Measurements from ENCODE around the gene MAGI2. TPM values are rescaled to one million over a fixed set of nuclear protein-coding genes. Genes with fewer than 3 reads are reported as not detected.

MAGI2 gene
- total RNA-seq, 1 donor from 2014 or later: 11.4 TPM

DNA sequence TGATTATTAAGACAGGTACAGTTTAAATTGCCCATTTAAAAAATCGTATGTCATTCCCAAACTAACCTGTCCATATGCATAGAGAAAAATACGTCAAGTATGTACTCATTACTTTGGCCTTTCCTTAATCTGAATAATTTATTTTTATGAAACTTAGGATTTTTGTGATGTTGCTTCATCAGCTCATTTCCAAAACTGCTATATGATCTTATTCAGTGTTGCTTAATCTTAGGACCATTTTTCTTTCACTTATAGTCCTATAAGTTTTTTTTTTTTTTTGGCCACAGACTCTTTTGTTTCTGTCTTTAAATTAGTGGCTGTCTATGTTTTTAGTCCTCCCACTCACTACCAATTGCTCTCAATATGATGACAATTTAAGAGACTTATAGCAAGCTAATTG lies 1309.8 kb downstream of the MAGI2 start:
- Mint-ChIP-seq H3K9me3 (ENCODE audit: low read depth) (no peaks in the 10 kb centered on the region), H3K27ac (no peak overlapping the region), H3K36me3 (ENCODE audit: insufficient read depth) (no peaks in the 10 kb centered on the region), H3K27me3 (no peaks in the 10 kb centered on the region), H3K4me1 (ENCODE audit: low read depth) (no peaks in the 10 kb centered on the region), H3K4me3 (ENCODE audit: low read depth) (no peak overlapping the region)
- TF ChIP-seq, protein P1, sequence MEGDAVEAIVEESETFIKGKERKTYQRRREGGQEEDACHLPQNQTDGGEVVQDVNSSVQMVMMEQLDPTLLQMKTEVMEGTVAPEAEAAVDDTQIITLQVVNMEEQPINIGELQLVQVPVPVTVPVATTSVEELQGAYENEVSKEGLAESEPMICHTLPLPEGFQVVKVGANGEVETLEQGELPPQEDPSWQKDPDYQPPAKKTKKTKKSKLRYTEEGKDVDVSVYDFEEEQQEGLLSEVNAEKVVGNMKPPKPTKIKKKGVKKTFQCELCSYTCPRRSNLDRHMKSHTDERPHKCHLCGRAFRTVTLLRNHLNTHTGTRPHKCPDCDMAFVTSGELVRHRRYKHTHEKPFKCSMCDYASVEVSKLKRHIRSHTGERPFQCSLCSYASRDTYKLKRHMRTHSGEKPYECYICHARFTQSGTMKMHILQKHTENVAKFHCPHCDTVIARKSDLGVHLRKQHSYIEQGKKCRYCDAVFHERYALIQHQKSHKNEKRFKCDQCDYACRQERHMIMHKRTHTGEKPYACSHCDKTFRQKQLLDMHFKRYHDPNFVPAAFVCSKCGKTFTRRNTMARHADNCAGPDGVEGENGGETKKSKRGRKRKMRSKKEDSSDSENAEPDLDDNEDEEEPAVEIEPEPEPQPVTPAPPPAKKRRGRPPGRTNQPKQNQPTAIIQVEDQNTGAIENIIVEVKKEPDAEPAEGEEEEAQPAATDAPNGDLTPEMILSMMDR (IDR thresholded peaks at IDR 0.05; ENCODE audit: unreplicated experiment): no peak
- DNase-seq (ENCODE audit: low spot score, unreplicated experiment): no peak

DNA sequence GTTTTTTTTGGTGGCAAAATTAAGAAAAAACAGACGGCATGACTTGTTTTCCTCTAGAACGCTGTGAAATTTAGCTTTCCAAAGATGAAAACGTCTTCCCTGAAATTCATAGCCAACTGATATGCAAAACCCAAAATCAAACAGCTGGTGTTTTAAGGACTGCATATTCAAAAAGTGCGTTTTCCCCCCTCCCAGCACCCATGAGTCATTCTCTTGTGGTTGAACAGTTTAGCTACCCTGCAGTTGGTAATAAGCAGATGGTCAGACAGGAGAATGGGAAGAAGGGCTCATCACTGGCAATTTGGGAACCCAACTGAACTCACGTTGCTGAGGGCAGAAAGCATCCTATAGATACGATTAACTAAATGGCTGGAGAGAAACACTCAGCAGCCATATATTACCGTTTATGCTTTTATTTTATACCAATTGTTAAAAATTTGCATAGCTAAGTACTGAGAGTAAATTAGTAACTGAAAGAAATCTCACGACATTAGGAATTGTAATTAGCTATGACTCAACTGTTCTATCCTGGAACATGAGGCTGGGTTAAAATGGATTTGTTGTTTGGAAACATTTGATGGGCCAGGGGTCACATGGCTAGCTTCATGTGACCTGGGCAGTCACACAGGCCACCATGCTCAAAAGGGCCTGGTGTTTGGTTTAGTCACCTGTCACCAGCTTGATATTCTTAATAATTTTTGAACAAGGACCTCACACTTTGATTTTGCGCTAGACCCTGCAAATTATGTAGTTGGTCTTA lies 1311.8 kb downstream of the MAGI2 start:
- H3K4me3 Mint-ChIP-seq (ENCODE audit: low read depth): no peak overlapping the region
- no peak overlapping the region for H3K27ac Mint-ChIP-seq
- no peaks in the 10 kb centered on the region for H3K9me3 Mint-ChIP-seq (ENCODE audit: low read depth)
- TF ChIP-seq, protein P1 (IDR thresholded peaks at IDR 0.05; ENCODE audit: unreplicated experiment): no peak
- DNase-seq (ENCODE audit: low spot score, unreplicated experiment): no peak
- no peaks in the 10 kb centered on the region for H3K27me3 Mint-ChIP-seq
- no peaks in the 10 kb centered on the region for H3K36me3 Mint-ChIP-seq (ENCODE audit: insufficient read depth)
- H3K4me1 Mint-ChIP-seq (ENCODE audit: low read depth): no peaks in the 10 kb centered on the region

DNA sequence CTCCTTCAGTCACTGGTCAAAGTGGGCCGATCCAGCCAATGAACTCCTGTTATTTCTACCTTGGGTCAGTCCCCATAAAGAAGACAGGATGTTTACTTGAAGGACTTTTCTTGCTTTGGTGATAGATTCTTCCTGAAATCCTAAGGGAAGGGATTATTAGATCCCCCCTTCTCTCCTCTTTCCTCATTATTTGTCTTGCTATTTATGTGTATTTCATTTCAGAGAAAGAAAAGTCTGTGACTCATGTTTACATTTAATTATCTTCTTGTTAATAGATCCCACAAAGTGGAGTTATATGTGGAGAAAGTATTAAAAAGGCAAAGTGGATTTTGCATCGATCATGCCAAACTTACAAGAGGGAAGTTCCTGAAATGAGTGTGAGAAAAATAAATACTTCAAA lies 1313.4 kb downstream of the MAGI2 start:
- no peak overlapping the region for H3K27ac Mint-ChIP-seq
- TF ChIP-seq, protein P1 (IDR thresholded peaks at IDR 0.05; ENCODE audit: unreplicated experiment): no peak
- no peaks in the 10 kb centered on the region for H3K9me3 Mint-ChIP-seq (ENCODE audit: low read depth)
- no peak overlapping the region for H3K4me3 Mint-ChIP-seq (ENCODE audit: low read depth)
- no peaks in the 10 kb centered on the region for H3K4me1 Mint-ChIP-seq (ENCODE audit: low read depth)
- H3K27me3 Mint-ChIP-seq: no peaks in the 10 kb centered on the region
- DNase-seq (ENCODE audit: low spot score, unreplicated experiment): no peak
- no peaks in the 10 kb centered on the region for H3K36me3 Mint-ChIP-seq (ENCODE audit: insufficient read depth)

DNA sequence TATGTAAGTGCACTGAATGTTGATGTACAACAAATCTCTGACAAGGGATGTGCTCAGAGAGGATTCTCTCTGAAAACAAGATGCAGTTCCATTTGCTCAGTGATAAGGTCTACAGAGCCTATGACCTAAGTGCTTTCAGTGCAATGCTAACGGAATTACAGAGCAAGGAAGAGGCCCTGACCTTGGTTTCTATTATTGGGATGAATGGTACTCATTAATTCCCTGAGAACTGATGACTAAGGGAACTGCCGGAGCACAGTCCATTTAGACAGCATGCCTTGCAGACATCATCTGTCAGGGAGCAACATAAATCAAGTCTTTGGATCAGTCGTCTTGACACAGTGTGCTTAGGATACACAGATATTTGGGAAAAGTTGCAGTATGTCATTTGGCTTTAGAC lies 1314.1 kb downstream of the MAGI2 start:
- no peak overlapping the region for H3K4me3 Mint-ChIP-seq (ENCODE audit: low read depth)

DNA sequence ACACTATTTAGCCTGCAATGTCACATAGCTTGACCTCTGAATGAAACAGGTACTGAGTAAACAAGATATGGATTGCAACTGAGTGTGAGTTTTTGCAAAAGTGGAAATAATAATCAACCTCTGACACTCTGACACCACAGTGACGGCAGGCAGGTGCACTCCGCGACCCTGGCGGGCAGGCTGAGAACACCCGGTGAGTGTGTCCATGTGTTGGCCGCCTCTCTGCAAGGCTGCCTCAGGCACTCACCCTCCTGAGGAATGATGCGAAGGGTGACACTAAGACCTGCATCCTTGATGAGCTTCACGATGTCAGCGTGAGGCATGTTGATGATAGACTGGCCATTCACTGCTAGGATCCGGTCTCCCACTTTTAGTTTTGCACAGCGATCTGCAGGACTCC lies 1318.7 kb downstream of the MAGI2 start:
- Mint-ChIP-seq H3K4me3 (ENCODE audit: low read depth) (no peak overlapping the region), H3K36me3 (ENCODE audit: insufficient read depth) (no peaks in the 10 kb centered on the region), H3K27me3 (no peaks in the 10 kb centered on the region), H3K4me1 (ENCODE audit: low read depth) (peaks cover 2% of the 10 kb centered on the region), H3K27ac (no peak overlapping the region), H3K9me3 (ENCODE audit: low read depth) (no peaks in the 10 kb centered on the region)
- no peak for DNase-seq (ENCODE audit: low spot score, unreplicated experiment)
- TF ChIP-seq, protein P1 (IDR thresholded peaks at IDR 0.05; ENCODE audit: unreplicated experiment): no peak

More for the DNA sequence above, 1314.1 kb downstream of the MAGI2 start:
- H3K4me1 Mint-ChIP-seq (ENCODE audit: low read depth): peaks cover 2% of the 10 kb centered on the region
- no peak overlapping the region for H3K27ac Mint-ChIP-seq
- TF ChIP-seq, protein P1 (IDR thresholded peaks at IDR 0.05; ENCODE audit: unreplicated experiment): no peak
- no peaks in the 10 kb centered on the region for H3K9me3 Mint-ChIP-seq (ENCODE audit: low read depth)
- no peaks in the 10 kb centered on the region for H3K36me3 Mint-ChIP-seq (ENCODE audit: insufficient read depth)
- H3K27me3 Mint-ChIP-seq: no peaks in the 10 kb centered on the region
- DNase-seq (ENCODE audit: low spot score, unreplicated experiment): no peak
